Mucosa of stomach (tissue), 1 donor: ENCODE data around the gene THBS1.

Experiments used
- H3K27me3 ChIP-seq: one replicate; pipeline ENCODE4 v1.7.0; 2013; ENCODE audit warnings: mild to moderate bottlenecking, low read length; ENCODE audit not compliant: control insufficient read depth, insufficient read depth
- H3K36me3 ChIP-seq: one replicate; pipeline ENCODE4 v1.7.0; 2013; ENCODE audit warnings: low read length; ENCODE audit not compliant: control insufficient read depth, insufficient read depth
- H3K4me1 ChIP-seq: one replicate; pipeline ENCODE4 v1.7.0; 2013; ENCODE audit warnings: mild to moderate bottlenecking, low read length; ENCODE audit not compliant: control insufficient read depth, insufficient read depth
- H3K4me3 ChIP-seq: one replicate; pipeline ENCODE4 v1.7.0; 2013; ENCODE audit warnings: low read length
- H3K9ac ChIP-seq: one replicate; pipeline ENCODE4 v1.7.0; 2013; ENCODE audit warnings: mild to moderate bottlenecking, low read length, moderate library complexity
- H3K9me3 ChIP-seq: one replicate; pipeline ENCODE4 v1.7.0; 2013; ENCODE audit warnings: mild to moderate bottlenecking, low read length, moderate library complexity; ENCODE audit not compliant: control insufficient read depth
- donor health status: Pancreatic carcinoma.

The THBS1 gene

DNA sequence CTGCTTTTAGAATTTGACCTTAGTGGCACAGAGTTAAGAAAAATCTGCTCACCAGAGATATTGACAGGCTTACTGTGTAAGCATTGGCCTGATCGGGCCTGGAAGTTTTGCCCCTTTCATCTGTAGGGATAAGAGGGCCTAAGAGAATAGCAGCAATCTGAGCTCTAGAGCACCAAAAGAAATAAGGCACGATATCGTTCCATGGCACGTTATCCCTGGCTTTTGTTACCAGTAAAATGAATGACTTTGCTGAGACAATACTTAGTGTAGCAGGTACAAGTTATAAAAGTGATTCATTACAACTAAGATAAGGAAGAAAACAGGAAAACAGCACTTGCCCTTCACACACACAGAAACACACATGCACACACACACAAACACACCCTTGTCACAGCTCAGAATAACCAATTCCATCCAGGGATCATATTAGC is 5.0 kb downstream of the THBS1 start:
- H3K4me1 ChIP-seq: peaks cover 10% of the 10 kb centered on the region
- no peaks in the 10 kb centered on the region for H3K9me3 ChIP-seq
- no peaks in the 10 kb centered on the region for H3K36me3 ChIP-seq
- peaks cover 20% of the 10 kb centered on the region for H3K27me3 ChIP-seq
- H3K4me3 ChIP-seq: no peak overlapping the region
- no peak overlapping the region for H3K9ac ChIP-seq

DNA sequence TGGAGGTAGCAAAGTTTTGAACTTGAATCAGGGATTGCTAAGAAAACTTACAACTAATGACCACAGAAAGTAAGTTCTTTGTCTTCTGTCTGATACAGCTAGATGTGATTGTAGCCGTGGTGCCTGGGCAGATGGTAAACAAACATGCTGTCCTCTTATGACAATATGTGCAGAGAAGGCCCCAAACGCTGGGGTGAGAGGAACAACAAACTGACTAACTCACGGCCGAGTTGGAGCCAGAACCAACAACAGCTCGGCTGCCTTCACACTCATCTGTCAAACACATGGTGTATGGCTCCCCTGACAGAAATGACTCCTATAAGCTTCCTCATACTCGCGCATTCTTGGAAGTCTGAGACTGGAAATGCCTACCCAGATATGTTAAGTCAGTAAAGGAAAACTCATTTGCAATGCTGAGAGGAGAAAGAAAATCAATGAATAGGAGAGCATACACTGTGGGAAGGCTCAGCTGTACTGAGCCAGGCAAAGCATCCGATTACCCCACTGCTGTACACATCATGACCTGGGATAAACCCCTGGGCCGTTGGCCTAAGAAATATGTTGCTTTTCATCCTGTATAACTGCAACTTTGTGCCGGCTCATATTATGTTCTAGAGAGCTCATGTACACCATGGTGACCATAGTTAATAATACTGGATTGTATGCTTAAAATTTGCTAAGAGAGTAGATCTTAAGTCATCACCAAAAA is 5.7 kb downstream of the THBS1 start:
- peaks cover 15% of the 10 kb centered on the region for H3K27me3 ChIP-seq
- H3K4me1 ChIP-seq: peaks cover 7% of the 10 kb centered on the region
- H3K4me3 ChIP-seq: no peak overlapping the region
- H3K36me3 ChIP-seq: no peaks in the 10 kb centered on the region
- no peaks in the 10 kb centered on the region for H3K9me3 ChIP-seq
- no peak overlapping the region for H3K9ac ChIP-seq

- no peak overlapping the region for H3K4me3 ChIP-seq
- peaks cover 3% of the 10 kb centered on the region for H3K4me1 ChIP-seq
- no peaks in the 10 kb centered on the region for H3K9me3 ChIP-seq
- H3K36me3 ChIP-seq: no peaks in the 10 kb centered on the region
- no peak overlapping the region for H3K9ac ChIP-seq
- H3K27me3 ChIP-seq: peaks cover 8% of the 10 kb centered on the region
These were observed 6.3 kb downstream of the THBS1 start for GRCh38 chr15:39587096-39587721.

DNA sequence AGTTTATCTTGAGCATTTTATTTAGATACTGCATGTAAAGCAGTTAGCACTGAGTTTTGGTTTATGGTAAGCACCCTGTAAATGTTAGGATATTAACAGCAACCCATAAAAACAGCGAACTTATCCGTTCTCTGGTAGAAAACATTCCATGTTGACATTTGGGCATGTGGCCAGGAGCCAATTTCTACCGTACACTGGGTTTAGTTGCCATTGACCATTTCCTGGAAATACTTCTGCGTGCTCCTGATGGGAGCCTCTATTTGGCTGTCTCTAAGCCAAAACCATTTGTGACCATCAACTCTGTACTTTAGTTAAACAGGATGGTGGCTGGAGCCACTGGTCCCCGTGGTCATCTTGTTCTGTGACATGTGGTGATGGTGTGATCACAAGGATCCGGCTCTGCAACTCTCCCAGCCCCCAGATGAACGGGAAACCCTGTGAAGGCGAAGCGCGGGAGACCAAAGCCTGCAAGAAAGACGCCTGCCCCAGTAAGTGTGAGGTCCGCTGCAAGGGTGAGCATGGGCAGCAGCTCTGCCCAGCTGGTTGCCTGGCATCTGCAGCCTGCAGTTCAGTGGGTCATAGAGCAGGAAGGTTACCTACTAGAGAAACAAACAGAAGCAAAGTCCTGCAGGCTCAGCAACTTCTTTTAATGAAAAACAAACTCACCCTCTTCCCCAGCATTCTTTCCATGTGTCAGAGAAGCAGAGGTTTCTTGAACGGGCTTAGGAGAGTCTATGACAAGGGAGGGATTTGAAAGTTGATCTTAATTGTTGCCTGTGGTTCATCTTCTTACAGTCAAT is 7.1 kb downstream of the THBS1 start:
- Histone ChIP-seq H3K4me1 (peaks cover 3% of the 10 kb centered on the region), H3K27me3 (peaks cover under 1% of the 10 kb centered on the region), H3K9ac (no peak overlapping the region), H3K36me3 (no peaks in the 10 kb centered on the region), H3K9me3 (no peaks in the 10 kb centered on the region), H3K4me3 (no peak overlapping the region)

DNA sequence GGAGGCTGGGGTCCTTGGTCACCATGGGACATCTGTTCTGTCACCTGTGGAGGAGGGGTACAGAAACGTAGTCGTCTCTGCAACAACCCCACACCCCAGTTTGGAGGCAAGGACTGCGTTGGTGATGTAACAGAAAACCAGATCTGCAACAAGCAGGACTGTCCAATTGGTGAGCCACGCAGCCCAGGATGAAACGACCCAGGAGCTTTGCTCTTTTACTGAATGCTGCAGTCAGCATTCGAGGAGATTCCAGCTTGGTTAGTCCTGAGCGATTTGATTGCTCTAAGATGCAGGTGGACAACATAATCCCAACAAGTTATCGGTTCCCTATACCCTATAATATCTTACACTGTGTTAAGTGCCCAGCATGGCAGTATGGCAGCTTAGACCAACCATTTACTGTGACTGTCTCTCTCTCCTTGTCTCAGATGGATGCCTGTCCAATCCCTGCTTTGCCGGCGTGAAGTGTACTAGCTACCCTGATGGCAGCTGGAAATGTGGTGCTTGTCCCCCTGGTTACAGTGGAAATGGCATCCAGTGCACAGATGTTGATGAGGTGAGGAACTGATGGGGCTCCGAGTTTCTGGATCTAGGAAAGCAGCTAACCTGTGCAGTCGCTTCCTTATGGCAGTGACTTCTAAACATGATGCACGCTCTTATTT is 7.8 kb downstream of the THBS1 start:
- H3K9me3 ChIP-seq: no peaks in the 10 kb centered on the region
- peaks cover 3% of the 10 kb centered on the region for H3K4me1 ChIP-seq
- no peak overlapping the region for H3K9ac ChIP-seq
- H3K4me3 ChIP-seq: no peak overlapping the region
- H3K36me3 ChIP-seq: peaks cover 5% of the 10 kb centered on the region
- no peaks in the 10 kb centered on the region for H3K27me3 ChIP-seq

DNA sequence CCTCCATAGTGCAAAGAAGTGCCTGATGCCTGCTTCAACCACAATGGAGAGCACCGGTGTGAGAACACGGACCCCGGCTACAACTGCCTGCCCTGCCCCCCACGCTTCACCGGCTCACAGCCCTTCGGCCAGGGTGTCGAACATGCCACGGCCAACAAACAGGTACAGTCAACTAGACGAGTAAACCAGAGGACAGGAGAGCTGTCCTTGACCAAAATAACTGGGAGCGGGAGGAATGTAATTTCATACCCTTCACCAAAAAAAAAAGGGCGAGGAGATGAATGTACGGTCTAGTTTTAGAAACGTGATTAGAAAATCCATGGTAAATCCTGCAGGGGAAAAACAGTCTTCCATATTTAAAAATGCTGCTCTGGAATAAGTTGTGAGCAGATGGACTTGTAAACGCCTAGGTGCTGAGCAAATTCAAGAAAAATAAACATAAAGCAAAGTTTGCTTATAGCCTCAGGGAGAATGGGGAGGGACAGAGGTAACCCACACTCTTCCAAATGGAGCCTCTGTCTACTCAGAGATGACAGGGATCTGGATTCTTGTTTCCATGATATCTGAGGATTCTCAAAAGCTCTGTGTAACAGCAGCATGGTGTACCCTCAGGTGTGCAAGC is 8.4 kb downstream of the THBS1 start:
- Histone ChIP-seq H3K9me3 (no peaks in the 10 kb centered on the region), H3K36me3 (peaks cover 6% of the 10 kb centered on the region), H3K4me3 (no peak overlapping the region), H3K27me3 (no peaks in the 10 kb centered on the region), H3K4me1 (peaks cover 3% of the 10 kb centered on the region), H3K9ac (no peak overlapping the region)

DNA sequence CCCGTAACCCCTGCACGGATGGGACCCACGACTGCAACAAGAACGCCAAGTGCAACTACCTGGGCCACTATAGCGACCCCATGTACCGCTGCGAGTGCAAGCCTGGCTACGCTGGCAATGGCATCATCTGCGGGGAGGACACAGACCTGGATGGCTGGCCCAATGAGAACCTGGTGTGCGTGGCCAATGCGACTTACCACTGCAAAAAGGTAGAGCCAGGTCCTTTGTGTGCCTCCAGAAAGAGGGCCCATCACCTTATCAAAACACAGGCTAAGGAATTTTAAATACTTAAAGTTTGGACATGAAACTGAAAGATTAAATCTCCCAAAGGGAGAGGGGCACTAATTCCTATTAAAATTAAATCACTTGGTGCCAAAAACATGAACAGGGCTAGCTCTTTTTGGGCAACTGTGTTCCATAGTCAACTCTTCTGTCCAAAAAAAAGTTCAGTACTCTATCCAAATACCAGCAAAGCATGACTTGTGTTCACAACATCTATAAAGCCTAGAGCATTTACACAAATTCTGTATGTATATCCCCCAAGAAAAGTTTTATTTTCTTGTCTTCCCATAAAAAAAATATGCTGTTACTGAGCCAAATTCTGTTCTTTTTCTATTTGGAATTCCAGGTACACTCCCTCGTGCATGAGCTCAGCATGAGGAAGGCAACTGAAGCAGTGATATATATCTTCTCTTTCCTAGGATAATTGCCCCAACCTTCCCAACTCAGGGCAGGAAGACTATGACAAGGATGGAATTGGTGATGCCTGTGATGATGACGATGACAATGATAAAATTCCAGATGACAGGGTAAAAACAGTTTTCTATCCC is 9.2 kb downstream of the THBS1 start:
- Histone ChIP-seq H3K4me1 (peaks cover 3% of the 10 kb centered on the region), H3K4me3 (no peak overlapping the region), H3K9me3 (no peaks in the 10 kb centered on the region), H3K36me3 (peaks cover 6% of the 10 kb centered on the region), H3K9ac (no peak overlapping the region), H3K27me3 (no peaks in the 10 kb centered on the region)

DNA sequence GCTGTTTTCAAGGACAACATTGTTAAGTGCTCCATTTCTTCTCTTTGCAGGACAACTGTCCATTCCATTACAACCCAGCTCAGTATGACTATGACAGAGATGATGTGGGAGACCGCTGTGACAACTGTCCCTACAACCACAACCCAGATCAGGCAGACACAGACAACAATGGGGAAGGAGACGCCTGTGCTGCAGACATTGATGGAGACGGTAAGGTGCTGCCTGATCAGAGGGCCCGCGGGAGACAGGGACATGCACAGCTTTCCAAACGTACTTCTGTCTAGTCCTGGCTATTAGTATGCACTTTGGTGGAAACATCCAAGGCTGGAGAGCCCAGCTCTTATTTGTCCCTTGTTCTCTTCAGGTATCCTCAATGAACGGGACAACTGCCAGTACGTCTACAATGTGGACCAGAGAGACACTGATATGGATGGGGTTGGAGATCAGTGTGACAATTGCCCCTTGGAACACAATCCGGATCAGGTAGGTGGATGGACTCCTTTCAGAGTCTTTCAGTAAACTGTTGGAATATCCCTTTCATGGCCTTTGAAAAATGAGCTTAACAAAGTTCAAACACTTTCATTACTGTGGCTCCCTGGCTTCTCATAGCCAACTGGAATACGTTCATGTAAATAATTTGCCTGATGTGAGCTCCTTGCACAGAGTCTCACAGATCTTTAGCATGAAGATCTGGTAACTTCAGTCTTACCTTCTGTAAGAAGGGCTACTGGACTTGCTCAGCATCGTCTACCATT is 10.4 kb downstream of the THBS1 start:
- no peak overlapping the region for H3K4me3 ChIP-seq
- peaks cover 6% of the 10 kb centered on the region for H3K36me3 ChIP-seq
- H3K27me3 ChIP-seq: no peaks in the 10 kb centered on the region
- no peaks in the 10 kb centered on the region for H3K9me3 ChIP-seq
- peaks cover 3% of the 10 kb centered on the region for H3K4me1 ChIP-seq
- H3K9ac ChIP-seq: no peak overlapping the region

DNA sequence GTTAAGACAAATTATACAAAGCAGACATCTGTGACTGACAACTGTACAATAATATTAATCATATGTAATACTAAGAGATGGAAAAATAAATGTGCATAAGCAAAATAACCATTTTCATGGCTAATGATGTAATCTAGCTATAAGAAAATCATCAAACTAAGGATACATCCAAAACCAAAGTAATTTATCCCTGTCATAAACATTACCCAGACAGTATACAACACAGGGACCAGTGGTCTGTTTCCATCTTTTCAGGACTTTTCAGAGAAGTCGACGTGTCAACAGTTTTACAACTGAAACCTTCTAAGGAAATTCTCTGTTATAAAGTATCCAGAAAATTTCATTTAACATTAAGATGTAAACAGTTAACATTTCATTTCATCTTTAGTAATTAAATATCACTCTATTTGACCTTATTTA is 11.0 kb downstream of the THBS1 start:
- Histone ChIP-seq H3K9me3 (no peaks in the 10 kb centered on the region), H3K4me3 (no peak overlapping the region), H3K4me1 (peaks cover 3% of the 10 kb centered on the region), H3K36me3 (peaks cover 6% of the 10 kb centered on the region), H3K9ac (no peak overlapping the region), H3K27me3 (no peaks in the 10 kb centered on the region)

- no peaks in the 10 kb centered on the region for H3K9me3 ChIP-seq
- no peaks in the 10 kb centered on the region for H3K27me3 ChIP-seq
- H3K36me3 ChIP-seq: peaks cover 6% of the 10 kb centered on the region
- H3K4me3 ChIP-seq: no peak overlapping the region
- no peak overlapping the region for H3K9ac ChIP-seq
- peaks cover 3% of the 10 kb centered on the region for H3K4me1 ChIP-seq
These were observed 11.6 kb downstream of the THBS1 start for GRCh38 chr15:39592500-39592899.
